Renal cortex interstitium (tissue), 11 donors: Measurements from ENCODE around the gene LMOD3. TPM values are rescaled to one million over a fixed set of nuclear protein-coding genes. Genes with fewer than 3 reads are reported as not detected.
A peak's percentile ranks its signal among the peaks of the same experiment; 100 is the strongest.

Experiments
- DNase-seq, 11 donors: peaks; one replicate each; pipeline ENCODE4 v3.0.0-alpha.2; 2013; ENCODE audit warnings: low read depth in 9 of 11, low spot score in 4 of 11; ENCODE audit errors: extremely low read depth in 1 of 11
- polyA plus RNA-seq, 3 donors: library from polyadenylated mRNA; unstranded; fragments of 120-200 nt; gene quantifications; one replicate each; pipeline ENCODE4 v1.2.1, GENCODE V29; 2013; ENCODE audit not compliant: insufficient read length in 3 of 3

LMOD3 gene
- polyA plus RNA-seq, 3 donors, result 0.08 to 0.14 (median 0.10) TPM

- no peak for DNase-seq
Observed at GRCh38 chr3:69129531-69129930, 7.1 kb upstream of the LMOD3 start.

- no peak for DNase-seq
Observed at GRCh38 chr3:69128509-69128908, 6.1 kb upstream of the LMOD3 start.

GRCh38 chr3:69126999-69127398 is 4.6 kb upstream of the LMOD3 start:
- DNase-seq, result no peak

DNA sequence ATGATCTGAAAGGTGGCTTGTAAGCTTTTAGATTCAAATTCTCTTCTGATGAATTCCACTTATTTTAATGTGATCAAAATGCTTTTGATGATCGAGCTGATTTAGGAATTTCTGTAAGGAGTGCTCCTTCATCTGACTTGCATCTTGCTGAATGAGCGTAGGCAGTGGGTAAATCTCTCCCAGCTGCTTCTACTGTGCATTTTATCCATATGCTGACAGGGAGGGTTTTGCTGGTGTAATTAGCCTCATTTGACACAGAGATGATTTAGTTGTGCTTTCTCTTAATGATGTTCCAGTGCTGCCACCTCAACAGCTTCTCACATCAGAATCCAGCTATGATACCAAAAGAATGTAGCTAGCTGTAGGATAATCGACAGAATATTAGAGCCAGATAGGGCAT is 3.8 kb upstream of the LMOD3 start:
- DNase-seq, result no peak

- no peak for DNase-seq
Observed at GRCh38 chr3:69121950-69122349, 445 bp downstream of the LMOD3 start.

DNA sequence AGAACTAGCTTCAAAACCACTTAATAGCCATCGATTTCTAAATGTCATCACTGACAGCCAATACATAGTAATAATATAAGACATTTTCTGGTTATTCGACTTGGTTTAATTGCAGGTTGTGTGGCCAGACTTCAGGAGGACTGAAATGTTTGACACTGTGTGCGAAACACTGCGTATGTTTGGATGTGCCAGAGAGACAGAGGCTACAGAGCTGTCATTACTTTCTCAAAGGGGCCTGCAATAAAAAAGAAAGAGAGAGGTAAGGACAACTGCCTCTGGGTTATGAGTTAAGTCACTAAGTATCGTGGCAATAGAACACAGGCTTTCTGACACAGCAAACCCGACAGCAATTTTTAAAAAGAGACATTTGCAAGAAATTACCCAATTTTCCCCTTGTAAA is 882 bp downstream of the LMOD3 start:
- no peak for DNase-seq

DNA sequence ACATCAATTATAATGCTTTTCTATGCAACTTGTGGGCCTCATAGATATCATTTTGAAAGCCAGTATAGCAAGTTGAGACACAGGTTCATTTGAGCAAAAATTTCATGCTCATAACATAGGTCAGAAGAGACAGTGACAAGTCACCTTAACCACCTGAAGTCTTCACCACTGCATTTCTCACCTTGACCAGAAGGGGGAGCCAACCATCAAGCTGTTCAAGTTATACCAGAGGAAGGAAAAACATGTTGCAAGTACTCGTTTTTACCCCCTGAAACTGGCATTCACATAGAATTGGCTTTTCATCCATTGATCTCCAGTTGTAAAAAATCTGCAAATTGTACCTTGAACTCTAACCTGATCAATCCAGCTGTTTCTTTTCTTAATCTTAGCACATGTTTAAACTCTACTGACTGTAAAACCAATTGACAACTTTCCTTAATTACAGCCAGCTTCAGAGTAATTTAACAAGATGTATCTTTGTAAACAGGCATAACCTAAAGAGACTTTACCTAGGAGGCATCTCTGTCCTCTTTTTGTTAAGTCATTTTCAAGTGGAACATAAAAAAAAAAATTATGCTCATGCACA is 1.4 kb downstream of the LMOD3 start:
- peak; percentile 49 to 71 (median 55) for DNase-seq

DNA sequence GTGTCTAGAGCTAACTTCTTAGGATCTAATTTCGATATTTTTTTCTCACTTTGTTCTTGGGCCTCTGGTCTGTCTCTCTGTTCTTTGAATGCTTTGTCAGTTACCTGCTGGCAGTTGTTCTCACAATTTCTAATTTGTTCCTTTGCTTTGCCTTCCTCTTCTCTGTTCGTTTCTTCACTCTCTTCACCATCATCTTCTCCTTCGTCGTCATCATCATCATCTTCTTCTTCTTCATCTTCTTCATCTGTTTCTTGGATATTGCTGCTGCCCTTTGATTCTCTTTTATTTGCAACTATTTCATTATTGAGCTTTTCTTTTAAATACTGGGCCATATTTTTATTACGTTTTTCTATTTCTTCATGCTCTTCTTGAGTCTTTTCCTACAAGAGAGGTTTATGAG is 2.7 kb downstream of the LMOD3 start:
- no peak for DNase-seq

DNA sequence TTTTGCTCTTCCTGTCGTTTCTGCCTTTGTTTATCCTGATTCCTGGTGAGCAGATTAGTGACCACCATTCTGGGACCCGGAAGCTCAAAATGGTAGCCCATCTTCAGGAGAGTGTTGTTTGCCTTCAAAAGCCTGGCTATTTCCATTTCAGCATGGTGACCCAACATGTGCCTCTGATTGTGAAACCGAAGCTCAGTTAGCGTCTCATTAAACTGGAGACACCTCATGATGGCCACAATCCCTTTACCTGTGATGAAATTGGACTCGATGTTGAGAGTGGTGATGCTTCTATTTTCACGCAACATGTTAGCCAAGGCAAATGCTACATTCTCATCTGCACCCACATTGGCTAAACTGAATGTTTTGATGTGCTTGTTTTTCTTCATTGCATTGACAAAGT is 3.3 kb downstream of the LMOD3 start:
- DNase-seq, result no peak

DNA sequence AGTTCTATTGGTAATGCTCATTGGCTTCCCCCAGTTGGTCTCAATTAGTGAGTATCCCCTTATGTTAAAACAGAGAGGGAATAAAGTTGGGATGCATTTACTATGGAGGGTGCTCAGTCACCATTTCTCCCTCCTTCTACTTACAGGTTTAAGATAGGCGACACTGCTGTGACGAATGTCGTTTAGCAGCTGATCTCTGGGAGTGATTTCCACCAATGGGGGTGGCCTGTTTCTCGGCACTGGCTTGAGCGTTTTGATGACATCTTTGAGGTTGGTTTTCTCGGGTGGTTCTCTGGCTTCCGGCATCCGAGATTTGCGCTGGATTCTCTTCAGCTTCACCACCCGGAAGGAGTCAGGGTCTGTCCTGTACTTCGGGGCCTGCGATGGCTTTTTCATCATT is 3.8 kb downstream of the LMOD3 start:
- no peak for DNase-seq

DNA sequence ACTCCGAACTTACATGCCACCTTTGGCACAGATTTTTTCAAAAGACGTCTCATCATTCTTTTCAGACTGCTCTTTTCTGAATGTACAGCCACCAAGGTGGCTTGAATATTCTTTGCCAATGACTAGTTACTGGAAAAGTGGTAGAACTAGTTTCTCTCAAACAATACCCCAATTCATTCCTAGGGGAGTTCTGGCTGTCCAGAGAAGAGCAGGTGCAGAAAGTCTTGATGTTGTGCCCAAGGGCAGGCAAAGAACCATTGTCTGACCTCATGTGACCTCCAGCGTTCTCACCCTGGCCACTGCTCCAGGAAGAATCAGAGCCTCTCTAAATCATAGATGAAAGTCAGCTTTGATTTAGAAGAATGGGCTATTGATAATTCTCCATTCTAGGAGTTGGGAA is 5.5 kb downstream of the LMOD3 start:
- DNase-seq, result no peak

DNA sequence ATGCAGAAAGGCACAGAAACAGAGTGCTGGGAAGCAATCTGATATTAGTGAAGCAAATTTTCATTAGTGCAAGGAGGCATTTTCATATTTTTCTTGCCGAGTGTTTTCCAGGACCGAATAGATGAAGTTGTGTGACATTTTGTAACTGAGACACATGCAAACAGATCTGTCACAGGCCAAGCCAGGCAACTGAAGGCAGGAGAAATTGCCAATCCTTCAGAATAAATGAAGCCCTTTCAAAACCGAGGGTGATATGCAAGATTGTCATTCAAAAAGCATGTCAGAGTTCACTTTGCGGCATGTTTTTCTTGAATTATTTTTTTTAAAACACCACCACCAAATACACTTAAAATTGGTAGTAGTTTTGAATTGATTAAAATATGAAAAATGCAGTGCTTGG is 6.2 kb downstream of the LMOD3 start:
- DNase-seq, result no peak

- DNase-seq, result no peak
Observed at GRCh38 chr3:69115731-69116130, 6.7 kb downstream of the LMOD3 start.

DNA sequence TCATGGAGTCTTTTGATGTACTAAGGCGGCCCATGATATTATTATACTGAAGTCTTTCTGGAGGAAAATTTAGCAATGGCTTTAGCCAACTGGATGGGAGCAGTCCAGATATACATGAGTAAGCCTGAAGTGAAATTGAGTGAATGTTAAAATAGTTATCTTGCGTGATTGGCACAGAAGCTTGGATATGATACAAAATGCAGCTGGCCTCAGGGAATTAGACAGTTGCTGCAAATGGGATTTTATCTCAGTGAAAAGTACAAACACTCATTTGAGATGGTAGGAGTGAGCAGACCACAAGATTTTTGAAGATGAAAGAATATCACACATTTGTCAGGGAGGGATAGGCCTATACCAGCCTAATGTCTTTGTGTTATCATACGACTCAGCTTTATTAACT is 8.9 kb downstream of the LMOD3 start:
- DNase-seq, result no peak

DNA sequence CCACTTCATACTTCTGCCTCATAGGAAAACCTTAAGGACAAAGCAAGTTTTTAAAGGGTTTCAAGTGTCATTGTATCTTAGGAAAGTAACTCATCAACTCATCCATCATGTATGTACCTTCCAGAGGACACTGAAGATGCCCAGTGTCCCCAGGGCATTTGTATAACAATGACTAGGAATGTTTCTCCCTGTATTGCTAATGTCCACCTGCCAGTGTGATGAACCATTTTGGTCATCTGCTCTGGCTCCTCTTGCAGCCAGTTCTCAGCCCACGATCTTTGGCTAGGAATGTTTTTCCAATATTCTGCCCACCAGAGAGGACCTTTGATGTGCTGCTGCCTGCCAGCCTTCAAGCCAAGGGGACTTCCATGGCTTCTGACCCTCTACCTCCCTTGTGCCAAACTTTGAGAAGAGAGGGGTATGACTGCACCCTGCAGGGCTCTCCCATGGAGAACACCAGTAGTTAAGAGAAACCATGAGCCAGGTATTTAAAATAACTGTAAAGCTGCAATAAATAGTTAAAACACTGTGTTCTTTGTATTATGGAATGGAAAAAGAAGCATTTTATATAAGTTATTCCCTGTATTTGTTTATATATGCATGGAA is 11.4 kb downstream of the LMOD3 start:
- no peak for DNase-seq

- no peak for DNase-seq
Observed at GRCh38 chr3:69108811-69109210, 13.6 kb downstream of the LMOD3 start.

DNA sequence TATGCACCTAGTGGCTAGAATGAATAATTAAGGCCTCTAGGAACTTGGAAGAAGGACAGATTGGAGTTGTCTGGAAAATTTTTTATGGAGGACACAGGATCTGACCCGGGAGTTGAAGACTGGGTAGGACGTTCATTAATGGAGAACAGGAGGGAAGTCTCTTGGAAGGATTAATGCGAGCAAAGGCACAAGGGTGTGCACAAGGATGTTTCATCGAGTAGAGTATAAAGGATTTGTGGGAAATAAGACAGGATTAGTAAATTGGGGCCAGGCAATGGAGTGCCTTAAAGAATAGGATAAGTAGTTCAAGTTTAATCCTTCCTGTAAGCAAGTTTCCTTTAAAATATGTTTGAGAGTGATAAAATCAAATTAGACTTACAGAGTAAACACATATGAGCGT is 14.6 kb downstream of the LMOD3 start:
- no peak for DNase-seq

GRCh38 chr3:69105320-69105719 is 17.1 kb downstream of the LMOD3 start:
- no peak for DNase-seq

GRCh38 chr3:69104586-69104985 is 17.8 kb downstream of the LMOD3 start:
- DNase-seq, result no peak

DNA sequence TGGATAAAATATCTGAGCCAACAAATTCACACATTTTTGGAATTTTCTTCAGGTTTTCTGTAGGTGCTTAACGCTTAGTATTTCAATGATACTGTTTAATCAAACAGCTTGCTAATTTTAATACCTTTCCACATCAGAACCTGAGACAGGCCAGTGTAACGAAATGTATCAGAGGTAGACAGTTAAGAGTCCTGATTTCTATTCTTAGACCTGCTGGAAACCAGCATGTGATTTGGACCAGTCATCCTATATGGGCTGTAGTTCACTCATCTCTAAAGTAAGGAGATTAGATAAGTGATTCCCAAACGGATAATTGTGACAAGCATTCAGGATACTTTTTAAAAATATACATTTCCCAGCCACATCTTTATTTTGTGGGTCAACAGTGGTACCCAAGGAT is 19.3 kb downstream of the LMOD3 start:
- DNase-seq, result no peak

- no peak for DNase-seq
Observed at GRCh38 chr3:69102384-69102783, 20.0 kb downstream of the LMOD3 start.
